GM18951 (cell line): ENCODE measurements around the gene PCDHGB5.
"Not testable (repeated sequence)": the region's sequence is repeated elsewhere in the genome, so short reads cannot be mapped to it uniquely, and the experiment has no call there.

Source experiments
- POLR2A ChIP-seq: IDR thresholded peaks from 4 replicates; pipeline ENCODE4 v1.6.1; 2011; ENCODE audit warnings: mild to moderate bottlenecking; ENCODE audit not compliant: insufficient read length, insufficient read depth; ENCODE audit errors: extremely low read depth
- in situ Hi-C: fragments of 300-500 bp; cut with MboI; formaldehyde crosslinking; loops from one replicate; pipeline ENCODE4 v1.12.0; 2022; ENCODE audit warnings: low sequenced_read_pairs, mixed read lengths, inconsistent platforms; ENCODE audit not compliant: unreplicated experiment

Gene PCDHGB5

GRCh38 chr5:141431286-141431685, 33.5 kb downstream of the PCDHGB5 start:
- in situ Hi-C loops = no loop called here
- TF ChIP-seq POLR2A = peak; percentile 44

GRCh38 chr5:141432308-141432707, 34.6 kb downstream of the PCDHGB5 start:
- in situ Hi-C loops = not testable (repeated sequence)

- in situ Hi-C loops = not testable (repeated sequence)
These were observed 35.0 kb downstream of the PCDHGB5 start for GRCh38 chr5:141432726-141433125.

GRCh38 chr5:141434006-141434405, 36.3 kb downstream of the PCDHGB5 start:
- TF ChIP-seq POLR2A = no peak
- in situ Hi-C loops = no loop called here

GRCh38 chr5:141437221-141437620, 39.5 kb downstream of the PCDHGB5 start:
- TF ChIP-seq POLR2A = no peak
- in situ Hi-C loops = no loop called here

GRCh38 chr5:141439411-141440141, 41.8 kb downstream of the PCDHGB5 start:
- in situ Hi-C loops = no loop called here
- no peak for TF ChIP-seq POLR2A

- in situ Hi-C loops = no loop called here
These were observed 42.6 kb downstream of the PCDHGB5 start for GRCh38 chr5:141440341-141440740.

GRCh38 chr5:141441571-141442170, 43.9 kb downstream of the PCDHGB5 start:
- in situ Hi-C loops = no loop called here
- no peak for TF ChIP-seq POLR2A

More at GRCh38 chr5:141440341-141440740, 42.6 kb downstream of the PCDHGB5 start:
- no peak for TF ChIP-seq POLR2A
